Measurements from ENCODE around the gene CHPT1.

The CHPT1 gene

GRCh38 chr12:101697197-101697929, at the start of gene CHPT1:
Gene CHPT1 (plus strand): TSS chr12:101697640. CDS start chr12:101697862, 222 bp downstream.
- Histone ChIP-seq H3K36me3 (ENCODE audit: insufficient read depth, low read length) (no peaks in the 10 kb centered on the region; the same call in 1 of the 2 replicates), H4K20me1 (ENCODE audit: insufficient read depth, low read length) (no peaks in the 10 kb centered on the region; the same call in 1 of the 2 replicates), H2AFZ (ENCODE audit: low read depth, low read length) (peak within 1 kb of the TSS; percentile 91), H3K27ac (ENCODE audit: low read length) (peak within 1 kb of the TSS; percentile 69), H3K27me3 (ENCODE audit: insufficient read depth, low read length, poor library complexity) (peaks cover 3% of the 10 kb centered on the region), H3K4me2 (ENCODE audit: insufficient read depth, low read length) (peak within 1 kb of the TSS; percentile 97), H3K79me2 (ENCODE audit: insufficient read depth, low read length) (peaks cover 7% of the 10 kb centered on the region), H3K4me3 (ENCODE audit: low read depth in 1 of 2, low read length in 2 of 2) (peak within 1 kb of the TSS; percentile 64 to 99), H3K9ac (ENCODE audit: low read depth, low read length) (peak within 1 kb of the TSS; percentile 91), H3K4me1 (ENCODE audit: insufficient read depth, low read length) (peaks cover 32% of the 10 kb centered on the region), H3K9me3 (ENCODE audit: insufficient read depth, low read length, severe bottlenecking) (no peaks in the 10 kb centered on the region)
- DNase-seq (peak; percentile 55), ATAC-seq (ENCODE audit: insufficient read depth, low read depth) (peak; percentile 88)
- TF ChIP-seq, protein P1, sequence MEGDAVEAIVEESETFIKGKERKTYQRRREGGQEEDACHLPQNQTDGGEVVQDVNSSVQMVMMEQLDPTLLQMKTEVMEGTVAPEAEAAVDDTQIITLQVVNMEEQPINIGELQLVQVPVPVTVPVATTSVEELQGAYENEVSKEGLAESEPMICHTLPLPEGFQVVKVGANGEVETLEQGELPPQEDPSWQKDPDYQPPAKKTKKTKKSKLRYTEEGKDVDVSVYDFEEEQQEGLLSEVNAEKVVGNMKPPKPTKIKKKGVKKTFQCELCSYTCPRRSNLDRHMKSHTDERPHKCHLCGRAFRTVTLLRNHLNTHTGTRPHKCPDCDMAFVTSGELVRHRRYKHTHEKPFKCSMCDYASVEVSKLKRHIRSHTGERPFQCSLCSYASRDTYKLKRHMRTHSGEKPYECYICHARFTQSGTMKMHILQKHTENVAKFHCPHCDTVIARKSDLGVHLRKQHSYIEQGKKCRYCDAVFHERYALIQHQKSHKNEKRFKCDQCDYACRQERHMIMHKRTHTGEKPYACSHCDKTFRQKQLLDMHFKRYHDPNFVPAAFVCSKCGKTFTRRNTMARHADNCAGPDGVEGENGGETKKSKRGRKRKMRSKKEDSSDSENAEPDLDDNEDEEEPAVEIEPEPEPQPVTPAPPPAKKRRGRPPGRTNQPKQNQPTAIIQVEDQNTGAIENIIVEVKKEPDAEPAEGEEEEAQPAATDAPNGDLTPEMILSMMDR (IDR thresholded peaks at IDR 0.05; ENCODE audit: borderline replicate concordance, extremely low read depth, low read length, poor library complexity, severe bottlenecking): no peak
- TF ChIP-seq EZH2 (IDR thresholded peaks at IDR 0.05; ENCODE audit: borderline replicate concordance, low read depth, low read length, severe bottlenecking): peak; percentile 34

DNA sequence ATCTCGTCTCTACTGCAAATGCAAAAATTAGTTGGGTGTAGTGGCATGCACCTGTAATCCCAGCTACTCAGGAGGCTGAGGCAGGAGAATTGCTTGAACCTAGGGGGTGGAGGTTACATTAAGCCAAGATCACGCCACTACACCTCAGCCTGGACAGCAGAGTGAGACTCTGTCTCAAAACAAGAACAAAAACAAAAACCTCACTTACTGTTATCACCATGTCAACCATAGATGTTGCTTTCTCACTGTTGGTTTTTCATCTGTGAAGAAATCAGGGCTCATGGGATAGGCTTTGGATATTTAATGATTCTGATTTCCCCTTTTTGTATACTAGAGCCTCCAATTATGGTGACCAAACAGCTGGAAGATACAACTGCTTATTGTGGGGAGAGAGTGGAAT, 49.7 kb upstream of the CHPT1 start:
- Histone ChIP-seq H3K27ac (ENCODE audit: low read length) (no peak overlapping the region), H3K4me1 (ENCODE audit: insufficient read depth, low read length) (no peaks in the 10 kb centered on the region), H3K4me3 (ENCODE audit: low read depth in 1 of 2, low read length in 2 of 2) (no peak overlapping the region), H3K79me2 (ENCODE audit: insufficient read depth, low read length) (no peaks in the 10 kb centered on the region), H3K9ac (ENCODE audit: low read depth, low read length) (no peak overlapping the region), H2AFZ (ENCODE audit: low read depth, low read length) (no peak overlapping the region), H4K20me1 (ENCODE audit: insufficient read depth, low read length) (no peaks in the 10 kb centered on the region), H3K4me2 (ENCODE audit: insufficient read depth, low read length) (no peak overlapping the region), H3K36me3 (ENCODE audit: insufficient read depth, low read length) (no peaks in the 10 kb centered on the region), H3K9me3 (ENCODE audit: insufficient read depth, low read length, severe bottlenecking) (no peaks in the 10 kb centered on the region), H3K27me3 (ENCODE audit: insufficient read depth, low read length, poor library complexity) (no peaks in the 10 kb centered on the region)
- TF ChIP-seq, protein P1 (IDR thresholded peaks at IDR 0.05; ENCODE audit: borderline replicate concordance, extremely low read depth, low read length, poor library complexity, severe bottlenecking): no peak
- DNase-seq (no peak), ATAC-seq (ENCODE audit: insufficient read depth, low read depth) (no peak)

GRCh38 chr12:101648195-101648594, 49.2 kb upstream of the CHPT1 start:
- Histone ChIP-seq H3K9ac (ENCODE audit: low read depth, low read length) (no peak overlapping the region), H2AFZ (ENCODE audit: low read depth, low read length) (no peak overlapping the region), H3K27ac (ENCODE audit: low read length) (no peak overlapping the region), H3K9me3 (ENCODE audit: insufficient read depth, low read length, severe bottlenecking) (no peaks in the 10 kb centered on the region), H3K4me1 (ENCODE audit: insufficient read depth, low read length) (no peaks in the 10 kb centered on the region), H4K20me1 (ENCODE audit: insufficient read depth, low read length) (no peaks in the 10 kb centered on the region), H3K4me2 (ENCODE audit: insufficient read depth, low read length) (no peak overlapping the region), H3K27me3 (ENCODE audit: insufficient read depth, low read length, poor library complexity) (no peaks in the 10 kb centered on the region), H3K4me3 (ENCODE audit: low read depth in 1 of 2, low read length in 2 of 2) (no peak overlapping the region), H3K36me3 (ENCODE audit: insufficient read depth, low read length) (no peaks in the 10 kb centered on the region), H3K79me2 (ENCODE audit: insufficient read depth, low read length) (no peaks in the 10 kb centered on the region)
- TF ChIP-seq EZH2 (IDR thresholded peaks at IDR 0.05; ENCODE audit: borderline replicate concordance, low read depth, low read length, severe bottlenecking): no peak
- TF ChIP-seq, protein P1 (IDR thresholded peaks at IDR 0.05; ENCODE audit: borderline replicate concordance, extremely low read depth, low read length, poor library complexity, severe bottlenecking): no peak
- DNase-seq (no peak), ATAC-seq (ENCODE audit: insufficient read depth, low read depth) (no peak)

Measured in DND-41 (cell line).